ENCODE data around the gene INSIG2. TPM values are rescaled to one million over a fixed set of nuclear protein-coding genes. Genes with fewer than 3 reads are reported as not detected.

Gene INSIG2
- polyA plus RNA-seq, 1 of the 3 experiments (the other 2 are of a cell fraction): 8.7 TPM

DNA sequence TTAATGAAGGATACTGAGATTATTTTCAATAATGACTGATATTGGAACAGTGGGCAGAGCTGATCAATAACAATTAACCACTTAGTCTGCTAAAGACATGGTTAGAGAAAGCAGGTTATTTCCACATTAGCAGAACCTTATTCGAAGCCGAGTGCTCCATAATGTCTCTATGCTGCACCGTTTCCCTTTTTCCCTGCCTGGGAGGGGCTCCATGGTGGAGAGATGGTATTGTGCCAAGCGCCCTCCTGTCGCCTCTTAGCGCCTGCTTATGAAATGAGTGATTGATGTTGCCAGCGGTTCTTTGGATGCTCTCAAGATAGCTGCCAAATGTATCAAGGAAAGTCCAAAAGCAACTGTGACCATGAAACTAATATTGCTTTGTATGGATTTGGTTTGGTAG lies 34.6 kb upstream of the INSIG2 start (continued):
- TF ChIP-seq, protein P1, sequence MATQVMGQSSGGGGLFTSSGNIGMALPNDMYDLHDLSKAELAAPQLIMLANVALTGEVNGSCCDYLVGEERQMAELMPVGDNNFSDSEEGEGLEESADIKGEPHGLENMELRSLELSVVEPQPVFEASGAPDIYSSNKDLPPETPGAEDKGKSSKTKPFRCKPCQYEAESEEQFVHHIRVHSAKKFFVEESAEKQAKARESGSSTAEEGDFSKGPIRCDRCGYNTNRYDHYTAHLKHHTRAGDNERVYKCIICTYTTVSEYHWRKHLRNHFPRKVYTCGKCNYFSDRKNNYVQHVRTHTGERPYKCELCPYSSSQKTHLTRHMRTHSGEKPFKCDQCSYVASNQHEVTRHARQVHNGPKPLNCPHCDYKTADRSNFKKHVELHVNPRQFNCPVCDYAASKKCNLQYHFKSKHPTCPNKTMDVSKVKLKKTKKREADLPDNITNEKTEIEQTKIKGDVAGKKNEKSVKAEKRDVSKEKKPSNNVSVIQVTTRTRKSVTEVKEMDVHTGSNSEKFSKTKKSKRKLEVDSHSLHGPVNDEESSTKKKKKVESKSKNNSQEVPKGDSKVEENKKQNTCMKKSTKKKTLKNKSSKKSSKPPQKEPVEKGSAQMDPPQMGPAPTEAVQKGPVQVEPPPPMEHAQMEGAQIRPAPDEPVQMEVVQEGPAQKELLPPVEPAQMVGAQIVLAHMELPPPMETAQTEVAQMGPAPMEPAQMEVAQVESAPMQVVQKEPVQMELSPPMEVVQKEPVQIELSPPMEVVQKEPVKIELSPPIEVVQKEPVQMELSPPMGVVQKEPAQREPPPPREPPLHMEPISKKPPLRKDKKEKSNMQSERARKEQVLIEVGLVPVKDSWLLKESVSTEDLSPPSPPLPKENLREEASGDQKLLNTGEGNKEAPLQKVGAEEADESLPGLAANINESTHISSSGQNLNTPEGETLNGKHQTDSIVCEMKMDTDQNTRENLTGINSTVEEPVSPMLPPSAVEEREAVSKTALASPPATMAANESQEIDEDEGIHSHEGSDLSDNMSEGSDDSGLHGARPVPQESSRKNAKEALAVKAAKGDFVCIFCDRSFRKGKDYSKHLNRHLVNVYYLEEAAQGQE (IDR thresholded peaks at IDR 0.05; ENCODE audit: low read depth, low read length): no peak
- TF ChIP-seq FOXJ3 (CRISPR knock-in tag; IDR thresholded peaks at IDR 0.05) (no peak), RAD21 (IDR thresholded peaks at IDR 0.05; ENCODE audit: low read length) (no peak), NFIC (IDR thresholded peaks at IDR 0.05; ENCODE audit: borderline replicate concordance) (no peak), EZH2phosphoT487 (IDR thresholded peaks at IDR 0.05; ENCODE audit: borderline replicate concordance, low read depth) (no peak), SMC3 (IDR thresholded peaks at IDR 0.05; ENCODE audit: low read depth, low read length) (no peak), RFX5 (IDR thresholded peaks at IDR 0.05; ENCODE audit: low read length) (no peak), FOXM1 (IDR thresholded peaks at IDR 0.05; ENCODE audit: low read depth) (no peak), JUND (IDR thresholded peaks at IDR 0.05) (no peak)

- H3K9me3 ChIP-seq: no peaks in the 10 kb centered on the region
- no peaks in the 10 kb centered on the region for H4K20me1 ChIP-seq (ENCODE audit: insufficient read depth)
- CTCF ChIA-PET: interaction anchor here (1.2 to 2.4 kb wide), 3 partner anchors 10 to 25 kb away, joined by 3 to 12 read pairs (median 3); no protein-coding TSS in a partner anchor
- POLR2A ChIA-PET: no interaction called here
- H2AFZ ChIP-seq (ENCODE audit: low read depth): no peak overlapping the region
- no peaks in the 10 kb centered on the region; a peak in 2 of 4 replicates for H3K4me1 ChIP-seq (ENCODE audit: control insufficient read depth in 1 of 2, insufficient read depth in 2 of 2, low read depth in 1 of 2, low read length in 1 of 2)
- no peak overlapping the region for H3K27ac ChIP-seq (ENCODE audit: low read depth in 2 of 2, low read length in 1 of 2)
- H3F3A ChIP-seq (replicated peaks; ENCODE audit: insufficient read depth): no peaks in the 10 kb centered on the region
- no peak overlapping the region for H3K4me3 ChIP-seq (ENCODE audit: low read depth in 2 of 2, low read length in 1 of 2)
- TF ChIP-seq MXI1 (IDR thresholded peaks at IDR 0.05; ENCODE audit: low read depth, low read length): no peak
- TF ChIP-seq, protein P2, sequence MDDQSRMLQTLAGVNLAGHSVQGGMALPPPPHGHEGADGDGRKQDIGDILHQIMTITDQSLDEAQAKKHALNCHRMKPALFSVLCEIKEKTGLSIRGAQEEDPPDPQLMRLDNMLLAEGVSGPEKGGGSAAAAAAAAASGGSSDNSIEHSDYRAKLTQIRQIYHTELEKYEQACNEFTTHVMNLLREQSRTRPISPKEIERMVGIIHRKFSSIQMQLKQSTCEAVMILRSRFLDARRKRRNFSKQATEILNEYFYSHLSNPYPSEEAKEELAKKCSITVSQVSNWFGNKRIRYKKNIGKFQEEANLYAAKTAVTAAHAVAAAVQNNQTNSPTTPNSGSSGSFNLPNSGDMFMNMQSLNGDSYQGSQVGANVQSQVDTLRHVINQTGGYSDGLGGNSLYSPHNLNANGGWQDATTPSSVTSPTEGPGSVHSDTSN (IDR thresholded peaks at IDR 0.05): no peak
- no peak for TF ChIP-seq YY1 (IDR thresholded peaks at IDR 0.05; ENCODE audit: low read depth)
- TF ChIP-seq RCOR1 (IDR thresholded peaks at IDR 0.05; ENCODE audit: low read length): no peak
- TF ChIP-seq CHD2 (IDR thresholded peaks at IDR 0.05; ENCODE audit: low read length, partially characterized antibody): no peak
- no peaks in the 10 kb centered on the region for H3K9me2 ChIP-seq
- H3K9ac ChIP-seq: no peak overlapping the region
- H3K79me2 ChIP-seq (ENCODE audit: insufficient read depth): no peaks in the 10 kb centered on the region
- no peaks in the 10 kb centered on the region for H3K36me3 ChIP-seq (replicated peaks in 1 of 2; ENCODE audit: control insufficient read depth in 1 of 2, insufficient read depth in 2 of 2, low read length in 1 of 2)
- 15% methylated on average over 3 of the region's 3 CpGs for WGBS (ENCODE audit: low lambda C conversion rate)
- DNase-seq: no peak
- H3K27me3 ChIP-seq (ENCODE audit: insufficient read depth): peaks cover 4% of the 10 kb centered on the region; the same call in 1 of the 2 replicates
- H3K4me2 ChIP-seq: no peak overlapping the region
Observed at GRCh38 chr2:118054213-118055008, 33.9 kb upstream of the INSIG2 start.
